AG04450 (cell line): ENCODE measurements around the gene DNMT3A. TPM values are rescaled to one million over a fixed set of nuclear protein-coding genes. Genes with fewer than 3 reads are reported as not detected.
A peak's percentile ranks its signal among the peaks of the same experiment; 100 is the strongest.

Source experiments
- CTCF ChIA-PET: fragments of 300-600, 350-600 bp; formaldehyde crosslinking; extraction: SDS; loops from one replicate; lab custom pipeline; 2022; ENCODE audit warnings: antibody characterized with exemption, inconsistent platforms; lab: Charles Lee
- POLR2A ChIA-PET: fragments of 350-600 bp; formaldehyde crosslinking; extraction: SDS; loops from one replicate; lab custom pipeline; 2021; ENCODE audit warnings: antibody characterized with exemption, inconsistent platforms; lab: Yijun Ruan, JAX
- DNase-seq: peaks from one replicate; pipeline ENCODE4 v3.0.0-alpha.2; 2011; ENCODE audit warnings: low read depth, low spot score
- H3K27ac ChIP-seq: one replicate; pipeline ENCODE4 v1.5.1; 2012; ENCODE audit warnings: low read depth, low read length, control low read depth
- H3K27me3 ChIP-seq: one replicate; pipeline ENCODE4 v1.6.0; 2012; ENCODE audit warnings: low read length; ENCODE audit not compliant: control insufficient read depth, insufficient read depth
- H3K4me3 ChIP-seq: 2 replicates; pipeline ENCODE4 v1.5.1; 2011; ENCODE audit warnings: mild to moderate bottlenecking, low read depth, low read length, control low read depth
- H3K9me3 ChIP-seq: 2 replicates; pipeline ENCODE4 v1.5.1; 2012; ENCODE audit warnings: low read length; ENCODE audit not compliant: control insufficient read depth, insufficient read depth
- CTCF ChIP-seq: IDR thresholded peaks from 2 replicates; pipeline ENCODE4 v1.5.1; 2011; ENCODE audit warnings: low read depth, low read length, control low read depth, inconsistent platforms
- polyA plus RNA-seq: library from polyadenylated mRNA; depleted of rRNA; stranded (reverse); fragments of >200 nt; gene quantifications from 2 replicates; pipeline ENCODE4 v1.2.3, GENCODE V29; 2011

Gene DNMT3A
- polyA plus RNA-seq, 1 experiment = 4.1 TPM

GRCh38 chr2:25255745-25256487, 85.8 kb downstream of the DNMT3A start:
- CTCF ChIA-PET = interaction anchor here (1.3 kb wide), 1 partner anchor 106 kb away, joined by 4 read pairs; no protein-coding TSS in a partner anchor
- POLR2A ChIA-PET = no interaction called here
- no peaks in the 10 kb centered on the region for H3K9me3 ChIP-seq
- TF ChIP-seq CTCF = no peak
- no peaks in the 10 kb centered on the region for H3K27me3 ChIP-seq
- H3K27ac ChIP-seq = no peak overlapping the region
- no peak overlapping the region for H3K4me3 ChIP-seq
- no peak for DNase-seq

GRCh38 chr2:25254961-25255360, 86.8 kb downstream of the DNMT3A start:
- POLR2A ChIA-PET = no interaction called here
- no peak for TF ChIP-seq CTCF
- CTCF ChIA-PET = no interaction called here
- Histone ChIP-seq H3K27ac (no peak overlapping the region), H3K4me3 (no peak overlapping the region), H3K27me3 (no peaks in the 10 kb centered on the region), H3K9me3 (no peaks in the 10 kb centered on the region)
- no peak for DNase-seq

- TF ChIP-seq CTCF = no peak
- CTCF ChIA-PET = interaction anchor here (3.4 kb wide), 1 partner anchor 24 kb away, joined by 11 read pairs; no protein-coding TSS in a partner anchor
- no peaks in the 10 kb centered on the region for H3K27me3 ChIP-seq
- POLR2A ChIA-PET = no interaction called here
- no peak overlapping the region for H3K27ac ChIP-seq
- DNase-seq = no peak
- H3K4me3 ChIP-seq = no peak overlapping the region
- no peaks in the 10 kb centered on the region for H3K9me3 ChIP-seq
These were observed 88.5 kb downstream of the DNMT3A start for GRCh38 chr2:25253153-25253626.

GRCh38 chr2:25252291-25253152, 89.2 kb downstream of the DNMT3A start:
- TF ChIP-seq CTCF = no peak
- CTCF ChIA-PET = interaction anchor here (3.4 kb wide), 1 partner anchor 23 kb away, joined by 11 read pairs; no protein-coding TSS in a partner anchor
- no peak for DNase-seq
- H3K27ac ChIP-seq = peak overlapping the region; percentile 65
- no peaks in the 10 kb centered on the region for H3K27me3 ChIP-seq
- H3K9me3 ChIP-seq = no peaks in the 10 kb centered on the region
- POLR2A ChIA-PET = interaction anchor here (0.6 to 1.0 kb wide), 3 partner anchors 110 to 1537 kb away, joined by 3 to 5 read pairs (median 4); no protein-coding TSS in a partner anchor
- peak overlapping the region; percentile 41; the same call in 1 of the 2 replicates for H3K4me3 ChIP-seq
